SK-N-SH (cell line): ENCODE data around the gene FLOT1. TPM values are rescaled to one million over a fixed set of nuclear protein-coding genes. Genes with fewer than 3 reads are reported as not detected.

Experiments used
- CTCF ChIA-PET: fragments of 300-600, 350-600 bp; formaldehyde crosslinking; extraction: SDS; loops from one replicate; lab custom pipeline; 2021; lab: Yijun Ruan, JAX
- POLR2A ChIA-PET: fragments of 350-600 bp; sonication (Branson Sonifier 250); formaldehyde crosslinking; extraction: SDS; loops from one replicate; lab custom pipeline; 2020; ENCODE audit warnings: antibody characterized with exemption, inconsistent platforms; lab: Yijun Ruan, JAX
- DNase-seq: peaks from one replicate; pipeline ENCODE4 v3.0.0; 2012
- H2AFZ ChIP-seq: fragments of 200-600 bp; sonication (generic); 2 replicates; pipeline ENCODE4 v1.8.1; 2016; ENCODE audit warnings: antibody characterized with exemption, mild to moderate bottlenecking, low read depth
- H3F3A ChIP-seq: fragments of 200-600 bp; sonication (generic); replicated peaks from 2 replicates; pipeline ENCODE3; 2016; ENCODE audit warnings: antibody characterized with exemption, mild to moderate bottlenecking; ENCODE audit not compliant: insufficient read depth
- H3K27ac ChIP-seq, 2 experiments: fragments of 200-500 bp in 1 of 2; fragments of 200-600 bp in 1 of 2; sonication (Bioruptor generic) in 1 of 2; sonication (generic), shearing (Covaris generic) in 1 of 2; 2 replicates each; pipeline versions ENCODE4 v1.5.1 to v1.6.1; 2014 to 2016; ENCODE audit warnings: low read depth in 2 of 2, inconsistent platforms in 1 of 2, low read length in 1 of 2, mild to moderate bottlenecking in 1 of 2, mixed read lengths in 1 of 2
- H3K27me3 ChIP-seq: fragments of 200-600 bp; sonication (generic), shearing (Covaris generic); 2 replicates; pipeline ENCODE4 v1.6.1; 2016; ENCODE audit warnings: mixed run types; ENCODE audit not compliant: insufficient read depth
- H3K36me3 ChIP-seq, 2 experiments: fragments of 200-500 bp in 1 of 2; fragments of 200-600 bp in 1 of 2; sonication (Bioruptor generic) in 1 of 2; sonication (generic) in 1 of 2; replicated peaks in 1 of 2; 2 replicates each; pipeline versions ENCODE3 to v1.5.1; 2014 to 2016; ENCODE audit warnings: low read length in 1 of 2, mild to moderate bottlenecking in 1 of 2; ENCODE audit not compliant: insufficient read depth in 2 of 2, control insufficient read depth in 1 of 2
- H3K4me1 ChIP-seq, 2 experiments: fragments of 200-500 bp in 1 of 2; fragments of 200-600 bp in 1 of 2; sonication (Bioruptor generic) in 1 of 2; sonication (generic), shearing (Covaris generic) in 1 of 2; 2 replicates each; pipeline versions ENCODE4 v1.5.1 to v1.6.1; 2014 to 2016; ENCODE audit warnings: low read depth in 1 of 2, low read length in 1 of 2, mixed run types in 1 of 2; ENCODE audit not compliant: insufficient read depth in 2 of 2, control insufficient read depth in 1 of 2
- H3K4me2 ChIP-seq: fragments of 200-600 bp; sonication (generic), shearing (Covaris generic); 2 replicates; pipeline ENCODE4 v1.6.1; 2017; ENCODE audit warnings: mixed run types
- H3K4me3 ChIP-seq, 2 experiments: fragments of 200-500 bp in 1 of 2; fragments of 200-600 bp in 1 of 2; sonication (Bioruptor generic) in 1 of 2; sonication (generic), shearing (Covaris generic) in 1 of 2; 2 replicates each; pipeline versions ENCODE4 v1.5.1 to v1.8.1; 2014 to 2016; ENCODE audit warnings: low read depth in 2 of 2, inconsistent platforms in 1 of 2, low read length in 1 of 2, mild to moderate bottlenecking in 1 of 2, mixed read lengths in 1 of 2, moderate library complexity in 1 of 2
- H3K79me2 ChIP-seq: fragments of 200-600 bp; sonication (generic); 2 replicates; pipeline ENCODE4 v1.8.1; 2017; ENCODE audit warnings: mild to moderate bottlenecking; ENCODE audit not compliant: insufficient read depth
- H3K9ac ChIP-seq: fragments of 200-600 bp; sonication (generic); 2 replicates; pipeline ENCODE4 v1.6.1; 2017; ENCODE audit warnings: mixed run types
- H3K9me2 ChIP-seq: fragments of 200-600 bp; sonication (generic); 2 replicates; pipeline ENCODE4 v1.6.1; 2017; ENCODE audit warnings: mixed run types
- H3K9me3 ChIP-seq: fragments of 200-600 bp; sonication (generic); 2 replicates; pipeline ENCODE4 v1.6.1; 2017; ENCODE audit warnings: mixed run types, mild to moderate bottlenecking, moderate library complexity
- H4K20me1 ChIP-seq: fragments of 200-600 bp; sonication (generic); 2 replicates; pipeline ENCODE4 v1.6.1; 2017; ENCODE audit warnings: mild to moderate bottlenecking, mixed run types; ENCODE audit not compliant: insufficient read depth
- CTCF ChIP-seq: fragments of 200-600 bp; sonication (generic); IDR thresholded peaks from 2 replicates; pipeline ENCODE4 v1.6.1; 2017; ENCODE audit warnings: antibody characterized with exemption, mild to moderate bottlenecking, moderate library complexity
- ELF1 ChIP-seq: IDR thresholded peaks from 2 replicates; pipeline ENCODE4 v1.4.0; 2012
- EP300 ChIP-seq, 2 experiments: IDR thresholded peaks; 2 replicates each; pipeline versions ENCODE4 v1.4.0 to v1.6.1; 2012; ENCODE audit warnings: borderline replicate concordance in 1 of 2, low read depth in 1 of 2, low read length in 1 of 2
- FOSL2 ChIP-seq: IDR thresholded peaks from 2 replicates; pipeline ENCODE4 v1.4.0; 2012; ENCODE audit warnings: low read depth, mild to moderate bottlenecking, moderate library complexity, borderline replicate concordance
- FOXJ3 ChIP-seq: sonication (generic); formaldehyde crosslinking; IDR thresholded peaks from 2 replicates; pipeline ENCODE4 v1.5.1; 2020; ENCODE audit warnings: mild to moderate bottlenecking, missing genetic modification reagents
- FOXM1 ChIP-seq: IDR thresholded peaks from 2 replicates; pipeline ENCODE4 v1.4.0; 2012; ENCODE audit warnings: low read depth, mild to moderate bottlenecking
- IRF3 ChIP-seq: fragments of 150-350 bp; IDR thresholded peaks from 2 replicates; pipeline ENCODE4 v1.6.1; 2016; ENCODE audit warnings: mild to moderate bottlenecking, low read depth, low read length
- MAX ChIP-seq: IDR thresholded peaks from 2 replicates; pipeline ENCODE4 v1.4.0; 2012; ENCODE audit warnings: low read depth
- MXI1 ChIP-seq: IDR thresholded peaks from 2 replicates; pipeline ENCODE4 v1.6.1; 2012; ENCODE audit warnings: mild to moderate bottlenecking, low read depth, low read length, improper control_type of control experiment
- NFIC ChIP-seq: IDR thresholded peaks from 2 replicates; pipeline ENCODE4 v1.4.0; 2012; ENCODE audit warnings: borderline replicate concordance
- NRF1 ChIP-seq: IDR thresholded peaks from 2 replicates; pipeline ENCODE4 v1.6.1; 2012; ENCODE audit warnings: low read depth, mild to moderate bottlenecking, low read length
- PBX3 ChIP-seq: IDR thresholded peaks from 2 replicates; pipeline ENCODE4; 2012
- POLR2AphosphoS5 ChIP-seq: IDR thresholded peaks from 2 replicates; pipeline ENCODE4 v1.6.1; 2012; ENCODE audit warnings: low read depth, low read length
- RAD21 ChIP-seq: IDR thresholded peaks from 2 replicates; pipeline ENCODE4 v1.6.1; 2012; ENCODE audit warnings: mild to moderate bottlenecking, low read length
- RCOR1 ChIP-seq: fragments of 150-350 bp; IDR thresholded peaks from 2 replicates; pipeline ENCODE4 v1.6.1; 2017; ENCODE audit warnings: antibody characterized with exemption, low read length
- RFX5 ChIP-seq: IDR thresholded peaks from 2 replicates; pipeline ENCODE4 v1.6.1; 2012; ENCODE audit warnings: mild to moderate bottlenecking, improper control_type of control experiment, low read length
- SIN3A ChIP-seq: IDR thresholded peaks from 2 replicates; pipeline ENCODE4 v1.6.1; 2012; ENCODE audit warnings: low read depth, mild to moderate bottlenecking, low read length, moderate library complexity, borderline replicate concordance
- SMC3 ChIP-seq: IDR thresholded peaks from 2 replicates; pipeline ENCODE4 v1.6.1; 2012; ENCODE audit warnings: low read depth, low read length, improper control_type of control experiment
- TCF12 ChIP-seq: IDR thresholded peaks from 2 replicates; pipeline ENCODE4 v1.4.0; 2012
- TEAD4 ChIP-seq: IDR thresholded peaks from 2 replicates; pipeline ENCODE4 v1.4.0; 2012; ENCODE audit warnings: mild to moderate bottlenecking, borderline replicate concordance; ENCODE audit not compliant: insufficient read depth
- USF1 ChIP-seq: IDR thresholded peaks from 2 replicates; pipeline ENCODE4 v1.4.0; 2012; ENCODE audit warnings: low read depth, borderline replicate concordance
- YY1 ChIP-seq: IDR thresholded peaks from 2 replicates; pipeline ENCODE4 v1.4.0; 2012; ENCODE audit warnings: low read depth, mild to moderate bottlenecking
- WGBS: methylation state at CpG from one replicate; pipeline ENCODE4 v1.1.6; 2017; ENCODE audit warnings: low lambda C conversion rate; 5-methylcytosine and 5-hydroxymethylcytosine counted together
- polyA plus RNA-seq, 3 experiments: library from polyadenylated mRNA; depleted of rRNA; stranded (reverse); fragments of >200 nt; gene quantifications; 2 replicates each; pipeline ENCODE4 v1.2.3, GENCODE V29; 2012

The FLOT1 gene
- polyA plus RNA-seq, 1 of the 3 experiments (the other 2 are of a cell fraction), result 462 TPM

- TF ChIP-seq PBX3 (0 out of 2 replicates have a peak, but pooled peaks have one; percentile 2), FOXM1 (no peak), RAD21 (no peak), IRF3 (peak; percentile 32; the same call in 1 of the 2 replicates), SIN3A (peak; percentile 87), RCOR1 (no peak), EP300 (IDR thresholded peaks at IDR 0.05; ENCODE audit: borderline replicate concordance in 1 of 2, low read depth in 1 of 2, low read length in 1 of 2) (no peak), NFIC (no peak), POLR2AphosphoS5 (peak; percentile 99), FOXJ3 (no peak), ELF1 (no peak), FOSL2 (no peak)
Observed at GRCh38 chr6:30719791-30720737, 22.4 kb downstream of the FLOT1 start, which contains the start of gene TUBB (continued).

GRCh38 chr6:30719356-30719755 is 23.1 kb downstream of the FLOT1 start:
- Histone ChIP-seq H3F3A (peaks cover 49% of the 10 kb centered on the region), H4K20me1 (peaks cover 30% of the 10 kb centered on the region), H3K4me3 (peak overlapping the region; percentile 89 to 93), H3K4me2 (peak overlapping the region; percentile 80), H3K27me3 (no peaks in the 10 kb centered on the region), H3K27ac (peak overlapping the region; percentile 81 to 93), H2AFZ (peak overlapping the region; percentile 12; the same call in 1 of the 2 replicates), H3K4me1 (peaks cover 35% of the 10 kb centered on the region in 2 experiments), H3K9me2 (no peaks in the 10 kb centered on the region), H3K79me2 (peaks cover 81% of the 10 kb centered on the region), H3K36me3 (peaks cover 15 to 25% of the 10 kb centered on the region in 2 experiments), H3K9me3 (no peaks in the 10 kb centered on the region; the same call in 1 of the 2 replicates), H3K9ac (peak overlapping the region; percentile 100)
- DNase-seq, result no peak
- 34% methylated on average over 8 of the region's 8 CpGs for WGBS
- POLR2A ChIA-PET, result interaction anchor here (1.2 kb wide), 1 partner anchor 32 kb away, joined by 4 read pairs; no protein-coding TSS in a partner anchor
- CTCF ChIA-PET, result interaction anchor here (0.6 to 42.4 kb wide), 4 partner anchors 12 to 140 kb away, joined by 3 to 838 read pairs (median 4); partner anchors contain the start of genes DHX16, NRM and PPP1R18
- TF ChIP-seq SMC3 (no peak), USF1 (no peak), RFX5 (no peak), SIN3A (no peak), TEAD4 (no peak), CTCF (no peak), EP300 (IDR thresholded peaks at IDR 0.05; ENCODE audit: borderline replicate concordance in 1 of 2, low read depth in 1 of 2, low read length in 1 of 2) (no peak), RAD21 (no peak), TCF12 (no peak), YY1 (no peak), MAX (no peak), NFIC (no peak), ELF1 (no peak), MXI1 (no peak), IRF3 (no peak), NRF1 (no peak), FOXJ3 (no peak), PBX3 (no peak)
